HepG2 (cell line): ENCODE measurements around the gene ZBTB22. TPM values are rescaled to one million over a fixed set of nuclear protein-coding genes. Genes with fewer than 3 reads are reported as not detected.

Experiments used
- ARHGAP35 ChIP-seq: sonication (generic); formaldehyde crosslinking; IDR thresholded peaks from 2 replicates; pipeline ENCODE4 v1.9.0; 2022; ENCODE audit warnings: mild to moderate bottlenecking, inconsistent platforms, moderate library complexity, missing genetic modification reagents, borderline replicate concordance
- DNMT3B ChIP-seq: conservative IDR thresholded peaks from 2 replicates; pipeline ENCODE4 v1.6.1; 2016; ENCODE audit warnings: missing biosample characterization, control low read depth
- EED ChIP-seq: sonication (generic); formaldehyde crosslinking; IDR thresholded peaks from 2 replicates; pipeline ENCODE4 v1.5.0; 2020; ENCODE audit warnings: mild to moderate bottlenecking, missing genetic modification reagents
- FOXK1 ChIP-seq: sonication (generic); formaldehyde crosslinking; IDR thresholded peaks from 2 replicates; pipeline ENCODE4 v1.4.0; 2020; ENCODE audit warnings: low read depth, missing genetic modification reagents, borderline replicate concordance
- GATAD1 ChIP-seq: IDR thresholded peaks from 2 replicates; pipeline ENCODE4 v1.6.1; 2016; ENCODE audit warnings: missing genetic modification reagents, missing compliant biosample characterization
- GPN1 ChIP-seq: sonication (generic); formaldehyde crosslinking; IDR thresholded peaks from 2 replicates; pipeline ENCODE4 v1.5.1; 2020; ENCODE audit warnings: missing genetic modification reagents, borderline replicate concordance
- HDAC2 ChIP-seq: sonication (generic); formaldehyde crosslinking; IDR thresholded peaks from 2 replicates; pipeline ENCODE4 v1.4.0; 2020; ENCODE audit warnings: missing genetic modification reagents
- MLLT10 ChIP-seq: sonication (generic); formaldehyde crosslinking; IDR thresholded peaks from 2 replicates; pipeline ENCODE4 v1.4.0; 2020; ENCODE audit warnings: missing genetic modification reagents
- REPIN1 ChIP-seq: sonication (generic); formaldehyde crosslinking; IDR thresholded peaks from 2 replicates; pipeline ENCODE4 v1.8.0; 2022; ENCODE audit warnings: missing genetic modification reagents, low read depth, mild to moderate bottlenecking, borderline replicate concordance
- SIN3A ChIP-seq: IDR thresholded peaks from 2 replicates; pipeline ENCODE4 v1.6.1; 2011; ENCODE audit warnings: low read depth, mild to moderate bottlenecking, control low read depth, low read length, borderline replicate concordance
- SP2 ChIP-seq: sonication (generic); formaldehyde crosslinking; IDR thresholded peaks from 2 replicates; pipeline ENCODE4 v1.5.1; 2020; ENCODE audit warnings: mild to moderate bottlenecking, missing genetic modification reagents
- TAF15 ChIP-seq: fragments of 200-400 bp; formaldehyde crosslinking; IDR thresholded peaks from one replicate; pipeline ENCODE4 v1.6.1; 2018; ENCODE audit warnings: mild to moderate bottlenecking, low read depth, low read length; ENCODE audit not compliant: poor library complexity, severe bottlenecking
- TMF1 ChIP-seq: sonication (generic); formaldehyde crosslinking; IDR thresholded peaks from 2 replicates; pipeline ENCODE4 v1.8.1; 2022; ENCODE audit warnings: low read depth, missing genetic modification reagents
- ZBTB20 ChIP-seq: sonication (generic); formaldehyde crosslinking; IDR thresholded peaks from 2 replicates; pipeline ENCODE4 v1.8.1; 2023; ENCODE audit warnings: missing genetic modification reagents, low read depth, mild to moderate bottlenecking, borderline replicate concordance
- ZNF10 ChIP-seq: sonication (generic); formaldehyde crosslinking; IDR thresholded peaks from 2 replicates; pipeline ENCODE4 v1.4.0; 2020; ENCODE audit warnings: mild to moderate bottlenecking, low read depth, missing genetic modification reagents, borderline replicate concordance
- ZNF235 ChIP-seq: sonication (generic); formaldehyde crosslinking; IDR thresholded peaks from 2 replicates; pipeline ENCODE4 v1.8.1; 2023; ENCODE audit warnings: mild to moderate bottlenecking, missing genetic modification reagents, borderline replicate concordance
- ZNF337 ChIP-seq: sonication (generic); formaldehyde crosslinking; IDR thresholded peaks from 2 replicates; pipeline ENCODE4 v1.5.1; 2020; ENCODE audit warnings: missing genetic modification reagents, low read depth, mild to moderate bottlenecking, borderline replicate concordance
- ZNF605 ChIP-seq: sonication (generic); formaldehyde crosslinking; IDR thresholded peaks from 2 replicates; pipeline ENCODE4 v1.8.0; 2022; ENCODE audit warnings: mild to moderate bottlenecking, missing genetic modification reagents
- ZNF788 ChIP-seq: sonication (generic); formaldehyde crosslinking; IDR thresholded peaks from 2 replicates; pipeline ENCODE4 v1.5.0; 2020; ENCODE audit warnings: mild to moderate bottlenecking, missing genetic modification reagents, borderline replicate concordance
- ZSCAN12 ChIP-seq: sonication (generic); formaldehyde crosslinking; IDR thresholded peaks from 2 replicates; pipeline ENCODE4 v1.9.0; 2021; ENCODE audit warnings: mild to moderate bottlenecking, missing genetic modification reagents
- polyA plus RNA-seq, 8 experiments: library from polyadenylated mRNA; depleted of rRNA in 3 of 8; stranded (reverse) in 7 of 8; unstranded in 1 of 8; fragments of >200 nt; fragmentation: Illumina TruSeq in 4 of 8; extraction: Trizol in 4 of 8; gene quantifications; 2 replicates each; pipeline versions ENCODE4 v1.2.1 to v1.2.3, GENCODE V29; 2011 to 2016; ENCODE audit warnings: low read depth in 4 of 8, missing spikeins in 1 of 8, mixed read lengths in 1 of 8; ENCODE audit not compliant: insufficient read depth in 1 of 8
- total RNA-seq, 5 experiments: library from RNA; depleted of rRNA; stranded (reverse); fragments of >200 nt; fragmentation: Illumina TruSeq; extraction: Trizol; gene quantifications; 2 replicates each; pipeline ENCODE4 v1.2.3, GENCODE V29; 2016; ENCODE audit warnings: low read depth in 1 of 5
- TF ChIP-seq, protein P1 (sequence below): sonication (generic); formaldehyde crosslinking; IDR thresholded peaks from 2 replicates; pipeline ENCODE4 v1.5.1; 2020; ENCODE audit warnings: mild to moderate bottlenecking, missing genetic modification reagents, borderline replicate concordance
- TF ChIP-seq, protein P2 (sequence below): IDR thresholded peaks from 2 replicates; pipeline ENCODE4 v1.6.1; 2016; ENCODE audit warnings: low read depth, borderline replicate concordance
- TF ChIP-seq, protein P3 (sequence below): sonication (generic); formaldehyde crosslinking; IDR thresholded peaks from 2 replicates; pipeline ENCODE4 v1.4.0; 2020; ENCODE audit warnings: missing genetic modification reagents

ZBTB22 gene
- total and polyA plus RNA-seq, 2 of the 13 experiments (the other 11 are each of a cell fraction or from before 2014, with no cell fraction given): 8.0 to 10.6 TPM

DNA sequence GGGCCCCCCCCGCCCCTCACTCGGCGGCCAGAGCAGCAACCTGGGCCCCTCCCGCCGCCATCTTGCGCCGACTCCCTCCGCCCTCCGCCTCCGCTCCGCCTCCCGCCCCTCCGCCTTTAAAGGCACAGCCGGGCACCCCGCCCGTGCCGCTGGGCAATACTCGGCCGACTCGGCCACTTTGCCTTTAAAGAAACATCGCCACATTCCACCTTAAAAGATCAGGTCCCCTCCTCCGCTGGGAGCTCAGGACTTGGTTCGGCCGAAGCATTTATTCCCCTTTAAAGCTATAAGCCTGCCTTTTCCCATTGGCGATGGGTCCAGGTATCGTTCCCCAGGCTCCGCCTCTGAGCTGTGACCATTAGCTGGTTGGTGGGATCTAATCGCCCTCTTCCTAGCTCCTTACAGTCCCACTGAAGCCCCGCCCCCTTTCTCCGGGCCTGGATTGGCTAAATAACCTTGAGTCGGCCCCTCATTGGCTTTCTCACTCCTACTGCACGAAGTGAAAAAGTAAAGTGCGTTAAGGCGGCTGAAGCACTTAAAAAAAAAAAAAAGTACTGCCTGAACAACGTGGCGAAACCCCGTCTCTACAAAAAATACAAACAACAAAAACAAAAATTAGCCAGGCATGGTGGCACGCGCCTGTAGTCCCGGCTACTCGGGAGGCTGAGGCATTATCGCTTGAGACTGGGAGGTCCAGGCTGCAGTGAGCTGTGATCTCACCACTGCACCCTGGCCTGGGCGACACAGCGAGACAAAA lies at the start of gene ZBTB22 (continued):
- TF ChIP-seq, protein P1, sequence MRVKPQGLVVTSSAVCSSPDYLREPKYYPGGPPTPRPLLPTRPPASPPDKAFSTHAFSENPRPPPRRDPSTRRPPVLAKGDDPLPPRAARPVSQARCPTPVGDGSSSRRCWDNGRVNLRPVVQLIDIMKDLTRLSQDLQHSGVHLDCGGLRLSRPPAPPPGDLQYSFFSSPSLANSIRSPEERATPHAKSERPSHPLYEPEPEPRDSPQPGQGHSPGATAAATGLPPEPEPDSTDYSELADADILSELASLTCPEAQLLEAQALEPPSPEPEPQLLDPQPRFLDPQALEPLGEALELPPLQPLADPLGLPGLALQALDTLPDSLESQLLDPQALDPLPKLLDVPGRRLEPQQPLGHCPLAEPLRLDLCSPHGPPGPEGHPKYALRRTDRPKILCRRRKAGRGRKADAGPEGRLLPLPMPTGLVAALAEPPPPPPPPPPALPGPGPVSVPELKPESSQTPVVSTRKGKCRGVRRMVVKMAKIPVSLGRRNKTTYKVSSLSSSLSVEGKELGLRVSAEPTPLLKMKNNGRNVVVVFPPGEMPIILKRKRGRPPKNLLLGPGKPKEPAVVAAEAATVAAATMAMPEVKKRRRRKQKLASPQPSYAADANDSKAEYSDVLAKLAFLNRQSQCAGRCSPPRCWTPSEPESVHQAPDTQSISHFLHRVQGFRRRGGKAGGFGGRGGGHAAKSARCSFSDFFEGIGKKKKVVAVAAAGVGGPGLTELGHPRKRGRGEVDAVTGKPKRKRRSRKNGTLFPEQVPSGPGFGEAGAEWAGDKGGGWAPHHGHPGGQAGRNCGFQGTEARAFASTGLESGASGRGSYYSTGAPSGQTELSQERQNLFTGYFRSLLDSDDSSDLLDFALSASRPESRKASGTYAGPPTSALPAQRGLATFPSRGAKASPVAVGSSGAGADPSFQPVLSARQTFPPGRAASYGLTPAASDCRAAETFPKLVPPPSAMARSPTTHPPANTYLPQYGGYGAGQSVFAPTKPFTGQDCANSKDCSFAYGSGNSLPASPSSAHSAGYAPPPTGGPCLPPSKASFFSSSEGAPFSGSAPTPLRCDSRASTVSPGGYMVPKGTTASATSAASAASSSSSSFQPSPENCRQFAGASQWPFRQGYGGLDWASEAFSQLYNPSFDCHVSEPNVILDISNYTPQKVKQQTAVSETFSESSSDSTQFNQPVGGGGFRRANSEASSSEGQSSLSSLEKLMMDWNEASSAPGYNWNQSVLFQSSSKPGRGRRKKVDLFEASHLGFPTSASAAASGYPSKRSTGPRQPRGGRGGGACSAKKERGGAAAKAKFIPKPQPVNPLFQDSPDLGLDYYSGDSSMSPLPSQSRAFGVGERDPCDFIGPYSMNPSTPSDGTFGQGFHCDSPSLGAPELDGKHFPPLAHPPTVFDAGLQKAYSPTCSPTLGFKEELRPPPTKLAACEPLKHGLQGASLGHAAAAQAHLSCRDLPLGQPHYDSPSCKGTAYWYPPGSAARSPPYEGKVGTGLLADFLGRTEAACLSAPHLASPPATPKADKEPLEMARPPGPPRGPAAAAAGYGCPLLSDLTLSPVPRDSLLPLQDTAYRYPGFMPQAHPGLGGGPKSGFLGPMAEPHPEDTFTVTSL: no peak
- TF ChIP-seq EED: no peak
- TF ChIP-seq ZNF235 (CRISPR knock-in tag): no peak
- peak; percentile 40; the same call in 1 of the 2 replicates for TF ChIP-seq GATAD1 (CRISPR knock-in tag)
- TF ChIP-seq ZNF605 (CRISPR knock-in tag): peak; percentile 97
- TF ChIP-seq TMF1: no peak
- TF ChIP-seq ZNF10 (CRISPR knock-in tag): no peak
- TF ChIP-seq, protein P2, sequence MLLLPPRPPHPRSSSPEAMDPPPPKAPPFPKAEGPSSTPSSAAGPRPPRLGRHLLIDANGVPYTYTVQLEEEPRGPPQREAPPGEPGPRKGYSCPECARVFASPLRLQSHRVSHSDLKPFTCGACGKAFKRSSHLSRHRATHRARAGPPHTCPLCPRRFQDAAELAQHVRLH (CRISPR knock-in tag): peak; percentile 7; the same call in 1 of the 2 replicates
- no peak for TF ChIP-seq ZSCAN12 (CRISPR knock-in tag)
- no peak for TF ChIP-seq ARHGAP35 (CRISPR knock-in tag)
- no peak for TF ChIP-seq ZNF337 (CRISPR knock-in tag)
- no peak; the same call in 1 of the 2 replicates for TF ChIP-seq DNMT3B
- TF ChIP-seq MLLT10 (CRISPR knock-in tag): no peak
- TF ChIP-seq REPIN1 (CRISPR knock-in tag): no peak
- no peak for TF ChIP-seq GPN1 (CRISPR knock-in tag)
- TF ChIP-seq FOXK1 (CRISPR knock-in tag): 0 out of 2 replicates have a peak, but pooled peaks have one; percentile 12
- no peak; the same call in 1 of the 2 replicates for TF ChIP-seq SIN3A
- TF ChIP-seq, protein P3, sequence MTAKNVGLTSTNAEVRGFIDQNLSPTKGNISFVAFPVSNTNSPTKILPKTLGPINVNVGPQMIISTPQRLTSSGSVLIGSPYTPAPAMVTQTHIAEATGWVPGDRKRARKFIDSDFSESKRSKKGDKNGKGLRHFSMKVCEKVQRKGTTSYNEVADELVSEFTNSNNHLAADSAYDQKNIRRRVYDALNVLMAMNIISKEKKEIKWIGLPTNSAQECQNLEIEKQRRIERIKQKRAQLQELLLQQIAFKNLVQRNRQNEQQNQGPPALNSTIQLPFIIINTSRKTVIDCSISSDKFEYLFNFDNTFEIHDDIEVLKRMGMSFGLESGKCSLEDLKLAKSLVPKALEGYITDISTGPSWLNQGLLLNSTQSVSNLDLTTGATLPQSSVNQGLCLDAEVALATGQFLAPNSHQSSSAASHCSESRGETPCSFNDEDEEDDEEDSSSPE (CRISPR knock-in tag): peak; percentile 50; the same call in 1 of the 2 replicates
- TF ChIP-seq TAF15: no peak
- no peak for TF ChIP-seq ZNF788 (CRISPR knock-in tag)
- peak; percentile 63 for TF ChIP-seq SP2 (CRISPR knock-in tag)
- TF ChIP-seq HDAC2 (CRISPR knock-in tag): no peak
- TF ChIP-seq ZBTB20 (CRISPR knock-in tag): no peak; the same call in 1 of the 2 replicates
